Naive thymus-derived CD4-positive, alpha-beta T cell (primary cell): ENCODE data around the gene STXBP2. TPM values are rescaled to one million over a fixed set of nuclear protein-coding genes. Genes with fewer than 3 reads are reported as not detected.

Experiments
- ATAC-seq: fragments of 150-1000 bp; cut with Tn5 transposase; 2 replicates; pipeline ENCODE4 v1.10.0; 2021; ENCODE audit warnings: mild to moderate bottlenecking, moderate library complexity
- CTCF ChIA-PET: fragments of 350-600 bp; sonication (Branson Sonifier 250); formaldehyde crosslinking; loops from one replicate; lab custom pipeline; 2021; ENCODE audit warnings: antibody characterized with exemption; lab: Charles Lee
- POLR2A ChIA-PET: fragments of 350-600 bp; sonication (Branson Sonifier 250); formaldehyde crosslinking; loops from one replicate; lab custom pipeline; 2021; ENCODE audit warnings: antibody characterized with exemption, inconsistent platforms; lab: Charles Lee
- DNase-seq, 9 donors: peaks; one replicate each; pipeline versions ENCODE4 v3.0.0 to v3.0.0-alpha.2; 2020 to 2022; ENCODE audit warnings: mixed read lengths in 1 of 9
- H3K27ac ChIP-seq: one replicate; pipeline ENCODE4 v1.7.0; 2013; ENCODE audit warnings: mild to moderate bottlenecking, low read depth, low read length, moderate library complexity
- H3K27me3 ChIP-seq, 2 donors: one replicate each; pipeline ENCODE4 v1.7.0; 2013; ENCODE audit warnings: low read length in 2 of 2, mild to moderate bottlenecking in 2 of 2, moderate library complexity in 2 of 2; ENCODE audit not compliant: control insufficient read depth in 2 of 2, insufficient read depth in 2 of 2
- H3K36me3 ChIP-seq, 3 experiments: 1 replicate in 2 of 3; 2 replicates in 1 of 3; pipeline ENCODE4 v1.7.0; 2013; ENCODE audit warnings: low read length in 3 of 3, mild to moderate bottlenecking in 3 of 3, moderate library complexity in 1 of 3; ENCODE audit not compliant: insufficient read depth in 3 of 3, control insufficient read depth in 2 of 3
- H3K4me1 ChIP-seq, 2 donors: one replicate each; pipeline ENCODE4 v1.7.0; 2013; ENCODE audit warnings: low read length in 2 of 2, mild to moderate bottlenecking in 2 of 2, moderate library complexity in 1 of 2; ENCODE audit not compliant: control insufficient read depth in 2 of 2, insufficient read depth in 2 of 2
- H3K4me3 ChIP-seq: 2 replicates; pipeline ENCODE4 v1.7.0; 2013; ENCODE audit warnings: mild to moderate bottlenecking, low read length
- H3K9me3 ChIP-seq, 3 experiments: 1 replicate in 2 of 3; 2 replicates in 1 of 3; pipeline ENCODE4 v1.7.0; 2013; ENCODE audit warnings: low read length in 3 of 3; ENCODE audit not compliant: control insufficient read depth in 2 of 3
- H3K27ac Mint-ChIP-seq, 9 donors: one replicate each; pipeline ENCODE4 v1.8.0; 2020 to 2022; ENCODE audit warnings: mixed read lengths in 9 of 9, mild to moderate bottlenecking in 8 of 9, moderate library complexity in 5 of 9, inconsistent platforms in 2 of 9
- H3K27me3 Mint-ChIP-seq, 5 donors: one replicate each; pipeline ENCODE4 v1.8.0; 2021 to 2022; ENCODE audit warnings: mixed read lengths in 5 of 5, mild to moderate bottlenecking in 1 of 5
- H3K36me3 Mint-ChIP-seq, 5 donors: one replicate each; pipeline ENCODE4 v1.8.0; 2020 to 2022; ENCODE audit warnings: mixed read lengths in 5 of 5, mild to moderate bottlenecking in 3 of 5, inconsistent platforms in 1 of 5
- H3K4me1 Mint-ChIP-seq, 7 donors: one replicate each; pipeline ENCODE4 v1.8.0; 2020 to 2022; ENCODE audit warnings: mixed read lengths in 7 of 7, mild to moderate bottlenecking in 3 of 7, inconsistent platforms in 1 of 7
- H3K4me3 Mint-ChIP-seq, 10 donors: one replicate each; pipeline ENCODE4 v1.8.0; 2020 to 2022; ENCODE audit warnings: mild to moderate bottlenecking in 10 of 10, mixed read lengths in 10 of 10, moderate library complexity in 6 of 10, inconsistent platforms in 2 of 10
- H3K9me3 Mint-ChIP-seq, 11 donors: one replicate each; pipeline ENCODE4 v1.8.0; 2020 to 2022; ENCODE audit warnings: mixed read lengths in 11 of 11, mild to moderate bottlenecking in 4 of 11, inconsistent platforms in 1 of 11, moderate library complexity in 1 of 11
- intact Hi-C, 2 donors: fragments of 100-400 bp; cut with micrococcal nuclease; formaldehyde crosslinking; loops; one replicate each; pipeline ENCODE4 v1.15.1; 2023
- polyA plus RNA-seq, 2 donors: library from polyadenylated mRNA; unstranded; fragments of 300-500 nt; fragmentation: Illumina TruSeq; gene quantifications; one replicate each; pipeline ENCODE4 v1.2.3, GENCODE V29; 2021
- total RNA-seq, 6 experiments: library from RNA in 5 of 6; stranded (reverse) in 5 of 6; gene quantifications; 1 replicate in 5 of 6; 2 replicates in 1 of 6; pipeline ENCODE4 v1.2.3 and lab custom pipeline; 2021 to 2026

Gene STXBP2
- total and polyA plus RNA-seq, 7 experiments from 2014 or later, result 52.8 to 411 (median 176) TPM

- Mint-ChIP-seq H3K9me3 (peaks cover 0 to 2% (median 0%) of the 10 kb centered on the region in 11 donors), H3K4me1 (peaks cover 28 to 50% (median 43%) of the 10 kb centered on the region in 7 donors), H3K27ac (no peak overlapping the region), H3K36me3 (no peaks in the 10 kb centered on the region), H3K27me3 (peaks cover 10 to 42% (median 17%) of the 10 kb centered on the region in 5 donors), H3K4me3 (peak overlapping the region in 9 of 10 donors; percentile 26 to 76 (median 48))
- ChIA-PET CTCF (interaction anchor here (0.6 to 1.9 kb wide), 3 partner anchors 107 to 124 kb away, joined by 3 to 6 read pairs (median 5); no protein-coding TSS in a partner anchor), POLR2A (interaction anchor here (1.2 to 1.9 kb wide), 2 partner anchors 30 to 124 kb away, joined by 3 to 6 read pairs; no protein-coding TSS in a partner anchor)
- Histone ChIP-seq H3K4me3 (no peak overlapping the region), H3K4me1 (peaks cover 19 to 26% of the 10 kb centered on the region in 2 donors), H3K27me3 (peaks cover 0 to 6% of the 10 kb centered on the region in 2 donors), H3K9me3 (no peaks in the 10 kb centered on the region), H3K36me3 (peaks cover 0 to 6% (median 0%) of the 10 kb centered on the region in 3 experiments), H3K27ac (no peak overlapping the region)
- DNase-seq, result no peak
- ATAC-seq, result no peak
- intact Hi-C loops, result no loop called here
Observed at GRCh38 chr19:7676376-7676775, 39.5 kb downstream of the STXBP2 start.

- H3K36me3 Mint-ChIP-seq, result peaks cover 0 to 2% (median 0%) of the 10 kb centered on the region in 5 donors
- Histone ChIP-seq H3K9me3 (no peaks in the 10 kb centered on the region), H3K27me3 (peaks cover 0 to 6% of the 10 kb centered on the region in 2 donors), H3K4me3 (no peak within 1 kb of the TSS), H3K27ac (no peak within 1 kb of the TSS), H3K36me3 (peaks cover 0 to 6% (median 0%) of the 10 kb centered on the region in 3 experiments), H3K4me1 (peaks cover 24 to 27% of the 10 kb centered on the region in 2 donors)
- peaks cover 6 to 37% (median 15%) of the 10 kb centered on the region in 5 donors for H3K27me3 Mint-ChIP-seq
- peaks cover 0 to 2% (median 0%) of the 10 kb centered on the region in 11 donors for H3K9me3 Mint-ChIP-seq
- peaks cover 31 to 54% (median 47%) of the 10 kb centered on the region in 7 donors for H3K4me1 Mint-ChIP-seq
- ATAC-seq (no peak), DNase-seq (no peak)
- POLR2A ChIA-PET, result interaction anchor here (1.9 kb wide), 1 partner anchor 123 kb away, joined by 6 read pairs; no protein-coding TSS in a partner anchor
- H3K27ac Mint-ChIP-seq, result peak within 1 kb of the TSS in 2 of 9 donors; percentile 23 to 85
- CTCF ChIA-PET, result interaction anchor here (1.3 to 1.9 kb wide), 3 partner anchors 109 to 123 kb away, joined by 5 to 6 read pairs (median 5); no protein-coding TSS in a partner anchor
- H3K4me3 Mint-ChIP-seq, result peak within 1 kb of the TSS in 9 of 10 donors; percentile 26 to 80 (median 50)
- intact Hi-C loops, result no loop called here
Observed at GRCh38 chr19:7676854-7677253, 39.9 kb downstream of the STXBP2 start, which contains the start of gene MCEMP1. Gene MCEMP1, plus strand, starts transcription at chr19:7677090. Its CDS starts 31 bp downstream, at chr19:7677121.

GRCh38 chr19:7677669-7678311, 40.9 kb downstream of the STXBP2 start:
- no peak overlapping the region for H3K4me3 ChIP-seq
- POLR2A ChIA-PET, result interaction anchor here (1.4 to 1.9 kb wide), 2 partner anchors 13 to 123 kb away, joined by 3 to 6 read pairs; no protein-coding TSS in a partner anchor
- peaks cover 0 to 11% (median 0%) of the 10 kb centered on the region in 3 experiments for H3K36me3 ChIP-seq
- DNase-seq (no peak), ATAC-seq (no peak)
- Mint-ChIP-seq H3K4me1 (peaks cover 31 to 60% (median 49%) of the 10 kb centered on the region in 7 donors), H3K27me3 (peaks cover 6 to 35% (median 13%) of the 10 kb centered on the region in 5 donors), H3K4me3 (peak overlapping the region in 4 of 10 donors; percentile 18 to 46 (median 30)), H3K9me3 (peaks cover 0 to 2% (median 0%) of the 10 kb centered on the region in 11 donors), H3K27ac (peak overlapping the region in 1 of 9 donors; percentile 85), H3K36me3 (peaks cover 0 to 6% (median 0%) of the 10 kb centered on the region in 5 donors)
- H3K27me3 ChIP-seq, result peaks cover 0 to 6% of the 10 kb centered on the region in 2 donors
- H3K27ac ChIP-seq, result no peak overlapping the region
- no peaks in the 10 kb centered on the region for H3K9me3 ChIP-seq
- intact Hi-C loops, result no loop called here
- H3K4me1 ChIP-seq, result peaks cover 26 to 32% of the 10 kb centered on the region in 2 donors
- CTCF ChIA-PET, result interaction anchor here (1.2 to 1.8 kb wide), 3 partner anchors 26 to 122 kb away, joined by 3 to 15 read pairs (median 5); no protein-coding TSS in a partner anchor

GRCh38 chr19:7678971-7679751, 42.3 kb downstream of the STXBP2 start:
- no peak overlapping the region for H3K4me3 ChIP-seq
- H3K36me3 ChIP-seq, result peaks cover 0 to 24% (median 0%) of the 10 kb centered on the region in 3 experiments
- Mint-ChIP-seq H3K9me3 (peaks cover 0 to 2% (median 0%) of the 10 kb centered on the region in 11 donors), H3K27ac (peak overlapping the region; percentile 37 to 91 (median 76)), H3K4me1 (peaks cover 28 to 61% (median 49%) of the 10 kb centered on the region in 7 donors), H3K4me3 (peak overlapping the region; percentile 71 to 95 (median 82)), H3K36me3 (peaks cover 0 to 9% (median 0%) of the 10 kb centered on the region in 5 donors), H3K27me3 (peaks cover 6 to 25% (median 11%) of the 10 kb centered on the region in 5 donors)
- ChIA-PET POLR2A (no interaction called here), CTCF (interaction anchor here (0.5 to 1.8 kb wide), 6 partner anchors 12 to 350 kb away, joined by 3 to 15 read pairs (median 4); no protein-coding TSS in a partner anchor)
- H3K27ac ChIP-seq, result no peak overlapping the region
- no peaks in the 10 kb centered on the region for H3K9me3 ChIP-seq
- intact Hi-C loops, result loop anchor here in 1 of 2 donors (1.0 kb wide), 5 partner anchors 27 to 264 kb away; partner anchors contain the start of gene TIMM44
- H3K4me1 ChIP-seq, result peaks cover 26 to 32% of the 10 kb centered on the region in 2 donors
- peak; percentile 75 for ATAC-seq
- peak; percentile 46 to 86 (median 76) for DNase-seq
- H3K27me3 ChIP-seq, result peaks cover 0 to 6% of the 10 kb centered on the region in 2 donors

- Histone ChIP-seq H3K27ac (peak overlapping the region; percentile 91), H3K9me3 (no peaks in the 10 kb centered on the region), H3K4me1 (peaks cover 26 to 32% of the 10 kb centered on the region in 2 donors), H3K4me3 (peak overlapping the region; percentile 84), H3K27me3 (peaks cover 0 to 6% of the 10 kb centered on the region in 2 donors), H3K36me3 (peaks cover 0 to 28% (median 0%) of the 10 kb centered on the region in 3 experiments)
- H3K27ac Mint-ChIP-seq, result peak overlapping the region; percentile 37 to 91 (median 76)
- H3K9me3 Mint-ChIP-seq, result peaks cover 0 to 2% (median 0%) of the 10 kb centered on the region in 11 donors
- H3K36me3 Mint-ChIP-seq, result peaks cover 0 to 9% (median 0%) of the 10 kb centered on the region in 5 donors
- no peak for ATAC-seq
- ChIA-PET POLR2A (interaction anchor here (1.1 to 2.2 kb wide), 9 partner anchors 18 to 120 kb away, joined by 3 to 16 read pairs (median 6); partner anchors contain the start of genes CLEC4G, PET100 and XAB2), CTCF (interaction anchor here (0.7 to 3.2 kb wide), 18 partner anchors 9 to 152 kb away, joined by 3 to 55 read pairs (median 5); partner anchors contain the start of gene STXBP2)
- peaks cover 22 to 55% (median 44%) of the 10 kb centered on the region in 7 donors for H3K4me1 Mint-ChIP-seq
- no peak for DNase-seq
- intact Hi-C loops, result loop anchor here (1.0 to 2.0 kb wide), 10 partner anchors 28 to 581 kb away; partner anchors contain the start of genes PET100 (in 1 of the 2), TIMM44 (in 1 of the 2) and XAB2 (in 1 of the 2)
- peaks cover 6 to 23% (median 9%) of the 10 kb centered on the region in 5 donors for H3K27me3 Mint-ChIP-seq
- H3K4me3 Mint-ChIP-seq, result peak overlapping the region; percentile 76 to 96 (median 86)
Observed at GRCh38 chr19:7679771-7680605, 43.1 kb downstream of the STXBP2 start.
